ENCODE data around the gene GPR63.

GPR63 gene

GRCh38 chr6:96816301-96816817, 20.9 kb downstream of the GPR63 start:
- DNase-seq = no peak

DNA sequence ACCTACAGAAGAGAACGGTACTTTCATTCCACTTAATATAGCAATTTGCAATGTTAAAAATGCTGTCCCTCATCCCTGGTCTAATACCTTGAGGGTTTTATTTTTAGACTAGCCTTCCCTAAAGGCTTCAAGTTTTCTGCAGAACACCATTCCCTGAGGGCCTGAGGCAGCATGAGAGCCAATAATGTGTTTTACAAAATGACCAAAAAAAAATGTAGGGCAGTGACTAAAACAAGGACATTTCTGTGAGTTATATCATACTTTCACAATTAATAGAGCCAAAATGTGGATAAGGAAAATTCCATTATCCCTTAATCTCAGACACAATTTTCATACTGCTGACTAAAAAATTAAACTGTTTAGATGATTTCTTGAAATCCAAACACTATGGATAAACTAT, 22.7 kb downstream of the GPR63 start:
- DNase-seq = no peak

- DNase-seq = no peak
Measured at GRCh38 chr6:96812077-96812703, 25.1 kb downstream of the GPR63 start.

DNA sequence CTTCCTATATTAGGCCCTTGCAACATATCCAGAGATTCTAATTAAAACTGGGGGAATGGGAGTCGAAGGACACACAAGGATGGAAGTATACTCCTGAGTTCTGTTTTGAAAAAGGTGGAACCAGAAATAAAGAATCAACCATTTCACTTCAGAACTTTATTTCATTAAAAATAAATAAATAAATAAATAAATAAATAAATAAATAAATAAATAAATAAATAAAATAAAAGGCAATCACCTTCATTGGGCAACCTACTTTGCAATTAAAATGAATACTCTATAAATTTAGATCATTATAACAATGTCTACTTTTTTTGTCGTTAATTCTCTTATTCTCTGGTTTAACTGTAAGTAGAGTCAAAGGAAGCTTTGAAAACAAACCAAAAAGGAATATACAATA, 25.6 kb downstream of the GPR63 start:
- DNase-seq = no peak

DNA sequence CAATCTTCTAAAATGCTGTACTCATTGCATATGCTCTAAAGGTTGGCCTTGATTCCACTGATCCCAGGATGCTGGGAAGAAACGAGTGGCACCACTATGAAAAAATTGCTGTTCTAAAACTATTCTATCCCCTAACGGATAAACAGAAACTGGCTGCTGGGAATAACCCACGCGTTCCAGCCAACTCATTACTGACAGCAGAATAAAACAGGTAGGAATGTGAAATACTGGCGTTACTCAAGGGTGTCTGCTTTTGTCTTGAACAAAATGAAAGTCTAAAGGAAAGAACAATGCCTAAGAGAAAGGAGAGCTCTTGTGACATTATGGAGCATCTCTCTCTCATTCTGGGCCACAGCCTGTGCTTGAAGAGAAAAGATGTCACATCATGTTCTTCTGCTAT, 26.1 kb downstream of the GPR63 start:
- no peak for DNase-seq

DNA sequence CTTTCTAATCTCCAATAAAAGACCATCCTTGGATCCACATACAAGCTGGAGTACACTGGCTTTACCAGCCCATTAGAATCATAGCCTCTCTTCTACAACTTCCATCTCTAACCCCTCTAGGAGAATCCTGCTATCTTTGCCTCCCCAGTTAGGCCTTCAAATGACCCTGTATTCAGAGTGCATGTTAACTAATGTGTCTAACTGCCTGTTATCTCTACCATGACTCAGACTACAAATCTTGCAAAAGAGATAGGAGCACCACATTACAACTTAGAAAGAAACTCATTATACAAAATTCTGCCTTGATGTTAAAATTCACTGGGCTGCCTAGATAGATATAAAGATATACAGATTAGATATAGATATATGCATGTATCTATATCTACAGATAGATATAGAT, 28.2 kb downstream of the GPR63 start:
- no peak for DNase-seq

DNA sequence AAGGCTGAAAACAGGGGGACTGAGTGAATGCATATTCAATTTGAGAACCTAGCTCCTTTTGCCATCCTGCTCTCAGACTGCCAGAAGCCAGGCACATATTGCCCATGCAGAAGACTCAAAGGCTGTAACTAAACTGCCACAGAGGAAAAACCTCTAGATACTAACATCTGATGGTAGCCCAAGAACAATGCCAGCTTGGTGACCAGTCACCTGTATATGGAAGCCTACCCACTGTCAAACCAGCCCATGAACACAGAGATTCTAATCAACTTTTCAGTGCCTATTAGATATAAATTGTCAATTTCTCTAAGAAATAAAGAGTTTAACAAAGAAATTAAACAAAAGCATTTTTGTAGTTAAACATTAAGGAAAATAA, 34.2 kb downstream of the GPR63 start:
- no peak for DNase-seq

GRCh38 chr6:96795481-96795880, 41.8 kb downstream of the GPR63 start:
- no peak for DNase-seq

DNA sequence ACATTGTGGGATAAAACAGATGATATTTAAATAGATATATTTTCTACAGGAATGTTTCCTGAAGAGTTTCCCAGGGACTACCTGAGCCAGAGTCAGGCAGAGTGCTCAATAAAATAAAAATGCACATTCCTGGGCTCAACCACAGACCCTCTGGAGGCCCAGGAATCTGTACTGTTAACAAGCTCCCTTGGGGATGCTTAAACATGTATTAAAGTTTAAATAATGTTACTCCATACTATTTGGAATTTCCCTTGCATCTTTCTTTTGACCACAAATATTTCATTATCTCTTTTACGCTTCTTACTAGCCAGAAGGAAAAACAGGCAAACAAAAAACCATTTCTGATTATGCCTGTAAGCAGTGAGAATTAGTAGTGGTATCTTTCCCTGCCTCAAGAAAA, 42.3 kb downstream of the GPR63 start:
- no peak for DNase-seq

- no peak for DNase-seq
Measured at GRCh38 chr6:96792561-96793190, 44.6 kb downstream of the GPR63 start.

- DNase-seq = no peak
Measured at GRCh38 chr6:96789871-96790270, 47.4 kb downstream of the GPR63 start.

DNA sequence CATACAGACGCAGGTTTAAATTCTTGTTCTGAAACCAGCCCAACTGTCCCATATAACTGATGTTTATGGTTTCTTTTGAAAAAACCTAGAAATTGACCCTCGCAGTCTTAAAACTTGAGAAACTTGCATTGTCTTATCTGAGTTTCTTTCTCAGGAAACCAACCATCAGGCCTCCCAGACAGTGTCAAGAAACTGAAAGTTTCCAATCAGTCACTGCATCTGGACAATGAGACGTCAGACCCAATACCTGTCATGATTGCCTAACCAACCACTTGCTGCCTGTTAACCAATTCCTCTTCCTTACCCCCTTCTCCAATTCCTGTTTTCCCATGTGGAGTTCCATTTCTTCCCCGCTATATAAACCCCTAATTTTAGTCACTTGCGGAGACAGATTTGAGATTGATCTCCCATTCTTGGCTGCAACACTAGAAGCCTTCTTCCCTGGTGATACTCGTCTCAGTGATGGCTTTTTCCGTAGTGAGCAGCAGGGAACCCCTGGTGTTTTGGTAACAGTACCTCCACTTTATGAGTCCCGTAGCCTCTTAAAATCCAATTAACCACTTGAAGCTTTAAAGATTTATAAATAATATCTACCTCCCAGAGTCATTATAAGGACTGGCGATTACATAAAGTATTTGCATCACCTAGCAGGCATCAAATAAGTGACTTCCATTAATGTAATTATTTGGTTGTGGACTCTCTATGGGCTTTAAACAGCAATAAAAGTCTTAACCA, 49.3 kb downstream of the GPR63 start:
- no peak for DNase-seq

DNA sequence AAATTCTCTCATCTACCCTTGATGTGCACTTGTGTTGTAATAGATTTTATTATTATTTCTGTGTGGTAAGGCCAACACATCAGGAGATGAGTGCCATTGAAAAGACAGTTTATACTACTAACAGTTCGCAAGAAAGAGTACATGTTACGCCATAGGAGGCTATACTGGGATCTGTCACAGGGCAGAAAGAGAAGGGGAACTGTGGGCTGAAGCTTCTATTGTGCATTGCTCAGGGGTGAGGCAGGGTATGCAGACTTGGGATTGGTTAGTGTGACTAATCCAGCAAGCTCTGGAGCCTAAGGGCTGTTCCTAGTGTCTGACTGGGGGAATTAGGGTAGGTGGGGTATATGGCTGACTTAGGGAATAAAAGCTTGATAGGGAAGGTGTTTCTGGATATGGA, 50.9 kb downstream of the GPR63 start:
- DNase-seq = no peak

DNA sequence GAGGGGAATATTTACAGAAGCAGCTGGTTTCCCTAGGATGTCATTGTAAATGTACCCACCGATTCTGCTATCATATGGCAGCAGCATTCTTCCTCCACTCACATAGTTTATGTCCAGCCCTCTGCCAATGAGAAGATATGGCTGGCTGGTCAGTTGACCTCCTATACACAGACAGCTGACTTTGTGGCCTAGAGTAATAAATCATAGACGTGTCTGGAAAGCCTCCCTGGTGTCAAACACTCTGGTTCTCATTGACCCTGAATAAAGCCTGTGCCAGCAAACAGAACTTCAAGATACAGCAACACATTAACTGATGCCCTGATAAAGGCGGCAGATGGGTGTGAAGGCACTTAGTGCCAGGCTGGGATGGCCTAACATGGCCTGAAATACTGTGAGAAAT, 52.6 kb downstream of the GPR63 start:
- DNase-seq = no peak

DNA sequence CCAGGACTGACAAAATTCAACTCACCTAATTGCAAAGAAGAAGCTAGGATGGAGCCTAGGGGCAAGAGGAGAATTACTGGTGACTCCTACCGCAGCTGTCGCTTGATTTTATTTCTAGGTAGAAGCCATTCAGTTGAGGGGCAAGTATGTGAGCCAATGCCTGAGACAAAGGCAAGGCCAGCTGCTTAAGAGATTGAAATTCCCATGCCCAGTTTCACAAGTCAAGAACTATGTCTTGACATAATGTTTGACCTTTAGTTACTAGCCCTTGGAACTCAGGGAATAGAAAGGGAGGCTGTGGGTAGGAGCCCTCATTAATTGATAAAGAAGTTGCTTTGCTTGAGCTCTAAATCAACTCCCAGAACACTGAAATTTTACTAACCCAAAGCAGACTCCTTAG, 54.0 kb downstream of the GPR63 start:
- no peak for DNase-seq

DNA sequence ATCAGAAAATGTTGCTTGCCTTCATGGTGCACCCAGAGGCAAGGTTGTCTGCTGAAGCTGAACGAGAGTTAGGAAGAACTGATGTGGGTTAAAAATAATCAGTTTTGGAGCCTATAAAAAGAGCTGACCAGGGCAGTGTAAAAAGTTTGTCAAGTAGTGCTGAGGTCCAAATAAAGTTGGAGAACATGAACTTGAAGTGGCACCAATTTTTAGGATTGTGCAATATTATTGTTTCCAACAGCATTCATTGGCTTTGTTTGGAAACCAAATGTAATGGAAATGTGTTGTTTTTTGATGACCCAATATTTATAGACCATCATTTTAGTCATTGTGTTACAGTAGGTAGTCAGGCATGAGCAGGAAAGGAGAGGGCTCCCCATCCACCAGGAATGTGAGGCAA, 55.7 kb downstream of the GPR63 start:
- DNase-seq = no peak

- DNase-seq = no peak
Measured at GRCh38 chr6:96777113-96777512, 60.2 kb downstream of the GPR63 start.

- DNase-seq = no peak
Measured at GRCh38 chr6:96775727-96776400, 61.4 kb downstream of the GPR63 start.

GRCh38 chr6:96766769-96767168, 70.5 kb downstream of the GPR63 start:
- DNase-seq = no peak

DNA sequence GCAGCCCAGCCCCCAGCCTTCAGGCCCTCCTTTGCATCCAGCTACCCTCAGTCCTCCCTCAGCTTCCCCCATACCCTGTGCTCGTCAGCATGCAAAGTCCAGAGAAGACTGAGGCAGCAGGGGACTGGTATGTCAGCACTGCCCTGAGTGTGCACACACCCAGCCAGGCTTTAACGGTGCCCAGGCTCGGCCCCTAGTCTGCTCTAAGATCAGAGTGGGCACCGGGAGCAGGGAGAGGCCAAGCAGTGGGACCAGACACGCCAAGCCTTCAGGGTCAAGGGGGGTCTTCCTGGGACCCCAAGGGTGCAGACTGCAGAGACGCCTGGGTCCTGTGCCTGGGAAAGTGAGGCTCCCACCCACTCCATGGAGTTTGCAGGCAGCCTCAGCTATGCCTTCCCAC, 74.7 kb downstream of the GPR63 start:
- DNase-seq = no peak

DNA sequence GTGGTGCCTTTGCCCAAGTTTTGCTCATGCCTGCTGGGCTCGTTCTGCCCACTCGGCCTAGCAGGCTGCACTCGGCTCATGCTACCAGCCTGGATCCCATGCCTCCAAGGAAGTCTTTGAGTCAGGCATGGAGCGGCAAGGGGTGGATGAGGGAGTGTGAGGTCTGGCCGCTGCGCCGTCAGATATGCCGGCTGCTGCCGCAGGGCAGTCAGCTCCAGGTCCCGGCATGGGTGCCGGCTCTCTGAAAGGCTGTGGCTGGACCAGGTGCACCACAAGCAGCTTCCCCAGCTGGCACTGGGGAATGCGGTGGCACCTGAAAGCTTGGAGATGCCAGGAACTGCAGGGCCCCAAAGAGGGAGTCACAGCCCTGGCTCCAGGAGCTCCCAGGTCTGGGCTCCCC, 75.5 kb downstream of the GPR63 start:
- DNase-seq = no peak

- DNase-seq = no peak
Measured at GRCh38 chr6:96760153-96760687, 77.1 kb downstream of the GPR63 start.

- no peak for DNase-seq
Measured at GRCh38 chr6:96755096-96755495, 82.2 kb downstream of the GPR63 start.
